H1 (cell line): ENCODE measurements around the gene TSPAN3. TPM values are rescaled to one million over a fixed set of nuclear protein-coding genes. Genes with fewer than 3 reads are reported as not detected.

Experiments
- TAF1 ChIP-seq: IDR thresholded peaks from 2 replicates; pipeline ENCODE4 v1.6.1; 2011; ENCODE audit warnings: mild to moderate bottlenecking, low read depth, low read length
- polyA plus RNA-seq, 7 experiments: library from polyadenylated mRNA; depleted of rRNA in 3 of 7; stranded (reverse) in 5 of 7; unstranded in 2 of 7; fragments of >200 nt in 5 of 7; fragments of 200-250 nt in 2 of 7; gene quantifications; 1 replicate in 5 of 7; 2 replicates in 1 of 7; 4 replicates in 1 of 7; pipeline versions ENCODE4 v1.2.1 to v1.2.3, GENCODE V29; 2011 to 2013; ENCODE audit warnings: missing spikeins in 2 of 7, mixed read lengths in 2 of 7
- total RNA-seq: library from RNA; stranded (reverse); fragmentation: NEBNext Ultra II Directional; extraction: Animal tissue kit (Norgen Biotek cat#: 25700); gene quantifications from 2 replicates; pipeline ENCODE4 v1.2.1, GENCODE V29; 2021
- TF ChIP-seq, protein P1 (sequence below), 3 experiments: IDR thresholded peaks; 1 replicate in 2 of 3; 2 replicates in 1 of 3; pipeline versions ENCODE4 v1.5.1 to v1.6.1; 2011; ENCODE audit warnings: low read length in 3 of 3, mild to moderate bottlenecking in 3 of 3, inconsistent platforms in 2 of 3, low read depth in 1 of 3, moderate library complexity in 1 of 3; ENCODE audit not compliant: insufficient read depth in 1 of 3; ENCODE audit errors: control extremely low read depth in 1 of 3

Gene TSPAN3
- total and polyA plus RNA-seq, 2 of the 8 experiments (the other 6 are each of a cell fraction or from before 2014, with no cell fraction given): 107 to 238 TPM

DNA sequence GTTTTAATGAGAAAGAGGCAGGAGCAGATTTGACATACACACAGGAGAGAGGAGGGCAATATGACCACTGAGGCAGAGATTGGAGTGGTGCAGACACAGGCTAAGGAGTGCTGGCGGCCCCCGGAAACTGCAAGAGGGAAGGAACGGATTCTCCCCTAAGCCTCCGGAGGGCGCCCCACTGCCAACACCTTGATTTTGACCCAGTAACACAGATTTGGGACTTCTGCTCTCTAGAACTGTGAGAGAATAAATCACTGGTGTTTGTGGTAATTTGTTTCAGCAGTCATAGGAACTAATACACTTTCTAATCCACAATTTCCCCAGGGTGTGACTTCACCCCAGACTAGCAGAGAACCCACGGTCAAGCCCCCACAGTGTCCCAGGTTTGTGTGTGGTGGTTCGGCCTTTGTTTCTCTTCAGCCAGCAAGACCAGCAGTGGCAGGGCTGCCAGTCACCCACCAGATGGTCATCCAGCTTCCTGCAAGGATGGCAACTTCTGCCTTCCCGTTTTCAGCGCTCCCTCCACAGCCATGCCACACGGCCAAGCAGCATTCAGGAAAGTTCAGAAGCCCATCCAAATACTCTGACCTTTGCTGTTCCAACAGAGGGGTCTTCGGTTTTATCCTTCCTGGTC, 23.6 kb upstream of the TSPAN3 start (continued):
- TF ChIP-seq, protein P1, sequence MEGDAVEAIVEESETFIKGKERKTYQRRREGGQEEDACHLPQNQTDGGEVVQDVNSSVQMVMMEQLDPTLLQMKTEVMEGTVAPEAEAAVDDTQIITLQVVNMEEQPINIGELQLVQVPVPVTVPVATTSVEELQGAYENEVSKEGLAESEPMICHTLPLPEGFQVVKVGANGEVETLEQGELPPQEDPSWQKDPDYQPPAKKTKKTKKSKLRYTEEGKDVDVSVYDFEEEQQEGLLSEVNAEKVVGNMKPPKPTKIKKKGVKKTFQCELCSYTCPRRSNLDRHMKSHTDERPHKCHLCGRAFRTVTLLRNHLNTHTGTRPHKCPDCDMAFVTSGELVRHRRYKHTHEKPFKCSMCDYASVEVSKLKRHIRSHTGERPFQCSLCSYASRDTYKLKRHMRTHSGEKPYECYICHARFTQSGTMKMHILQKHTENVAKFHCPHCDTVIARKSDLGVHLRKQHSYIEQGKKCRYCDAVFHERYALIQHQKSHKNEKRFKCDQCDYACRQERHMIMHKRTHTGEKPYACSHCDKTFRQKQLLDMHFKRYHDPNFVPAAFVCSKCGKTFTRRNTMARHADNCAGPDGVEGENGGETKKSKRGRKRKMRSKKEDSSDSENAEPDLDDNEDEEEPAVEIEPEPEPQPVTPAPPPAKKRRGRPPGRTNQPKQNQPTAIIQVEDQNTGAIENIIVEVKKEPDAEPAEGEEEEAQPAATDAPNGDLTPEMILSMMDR (IDR thresholded peaks at IDR 0.05; ENCODE audit: control extremely low read depth in 1 of 3, insufficient read depth in 1 of 3, low read depth in 1 of 3, low read length in 3 of 3): peak; percentile 79 to 82 (median 80)
- no peak for TF ChIP-seq TAF1
